Liver (tissue), 9 donors: ENCODE results near the gene TAF13. TPM values are rescaled to one million over a fixed set of nuclear protein-coding genes. Genes with fewer than 3 reads are reported as not detected.

ENCODE experiments used
- DNase-seq: peaks from one replicate; pipeline ENCODE4 v3.0.0-alpha.2; 2017; ENCODE audit warnings: low spot score
- H3K27ac ChIP-seq, 2 donors: one replicate each; pipeline ENCODE4 v1.7.0; 2013; ENCODE audit warnings: inconsistent platforms in 2 of 2, low read length in 2 of 2, control low read depth in 1 of 2, low read depth in 1 of 2, mild to moderate bottlenecking in 1 of 2
- H3K27me3 ChIP-seq, 4 donors: one replicate each; pipeline versions ENCODE4 v1.6.1 to v1.7.0; 2013; ENCODE audit warnings: low read length in 3 of 4, inconsistent platforms in 1 of 4, mild to moderate bottlenecking in 1 of 4, moderate library complexity in 1 of 4; ENCODE audit not compliant: control insufficient read depth in 4 of 4, insufficient read depth in 4 of 4
- H3K36me3 ChIP-seq, 4 donors: one replicate each; pipeline versions ENCODE4 v1.6.1 to v1.7.0; 2013; ENCODE audit warnings: low read length in 3 of 4, mild to moderate bottlenecking in 3 of 4, low read depth in 1 of 4, moderate library complexity in 1 of 4; ENCODE audit not compliant: control insufficient read depth in 4 of 4, insufficient read depth in 3 of 4
- H3K4me1 ChIP-seq, 4 donors: one replicate each; pipeline versions ENCODE4 v1.6.1 to v1.7.0; 2013; ENCODE audit warnings: low read length in 3 of 4, mild to moderate bottlenecking in 3 of 4, moderate library complexity in 1 of 4; ENCODE audit not compliant: control insufficient read depth in 4 of 4, insufficient read depth in 4 of 4
- H3K4me3 ChIP-seq, 3 donors: one replicate each; pipeline versions ENCODE4 v1.6.1 to v1.7.0; 2013; ENCODE audit warnings: low read length in 3 of 3, control low read depth in 1 of 3, low read depth in 1 of 3, mild to moderate bottlenecking in 1 of 3
- H3K9ac ChIP-seq, 2 donors: one replicate each; pipeline ENCODE4 v1.7.0; 2013; ENCODE audit warnings: low read length in 2 of 2, mild to moderate bottlenecking in 2 of 2, moderate library complexity in 2 of 2, control low read depth in 1 of 2, low read depth in 1 of 2
- H3K9me3 ChIP-seq, 4 donors: one replicate each; pipeline versions ENCODE4 v1.6.1 to v1.7.0; 2013; ENCODE audit warnings: low read length in 3 of 4; ENCODE audit not compliant: control insufficient read depth in 4 of 4
- ATF3 ChIP-seq: IDR thresholded peaks from 2 replicates; pipeline ENCODE4 v1.6.1; 2016; ENCODE audit warnings: antibody characterized with exemption
- CTCF ChIP-seq: fragments of 150-350 bp; IDR thresholded peaks from 2 replicates; pipeline ENCODE4 v1.5.1; 2017; ENCODE audit warnings: improper control_type of control experiment, low read depth, low read length; ENCODE audit not compliant: missing input control
- FOXA2 ChIP-seq: IDR thresholded peaks from 2 replicates; pipeline ENCODE4 v1.6.1; 2016; ENCODE audit warnings: antibody characterized with exemption
- GABPA ChIP-seq, 2 donors: IDR thresholded peaks in 1 of 2; conservative IDR thresholded peaks in 1 of 2; 2 replicates each; pipeline ENCODE4 v1.6.1; 2016; ENCODE audit warnings: antibody characterized with exemption in 2 of 2, mild to moderate bottlenecking in 1 of 2, moderate library complexity in 1 of 2
- HNF4A ChIP-seq, 2 donors: conservative IDR thresholded peaks; 2 replicates each; pipeline ENCODE4 v1.6.1; 2016; ENCODE audit warnings: antibody characterized with exemption in 2 of 2, mild to moderate bottlenecking in 2 of 2
- MAX ChIP-seq: IDR thresholded peaks from 2 replicates; pipeline ENCODE4 v1.6.1; 2016; ENCODE audit warnings: antibody characterized with exemption
- RAD21 ChIP-seq, 2 donors: IDR thresholded peaks; 2 replicates each; pipeline ENCODE4 v1.6.1; 2016; ENCODE audit warnings: antibody characterized with exemption in 2 of 2, mild to moderate bottlenecking in 2 of 2
- REST ChIP-seq: IDR thresholded peaks from 2 replicates; pipeline ENCODE4 v1.6.1; 2016; ENCODE audit warnings: antibody characterized with exemption, mild to moderate bottlenecking
- TAF1 ChIP-seq: conservative IDR thresholded peaks from 2 replicates; pipeline ENCODE4 v1.6.1; 2016; ENCODE audit warnings: antibody characterized with exemption, mild to moderate bottlenecking
- YY1 ChIP-seq: IDR thresholded peaks from 2 replicates; pipeline ENCODE4 v1.6.1; 2016; ENCODE audit warnings: antibody characterized with exemption, mild to moderate bottlenecking
- ZBTB33 ChIP-seq: IDR thresholded peaks from 2 replicates; pipeline ENCODE4 v1.6.1; 2016; ENCODE audit warnings: antibody characterized with exemption
- WGBS: extraction: QIAGEN DNeasy Blood & Tissue Kit; methylation state at CpG from one replicate; pipeline ENCODE4 v1.1.7; 2013; 5-methylcytosine and 5-hydroxymethylcytosine counted together
- polyA plus RNA-seq, 2 donors: library from polyadenylated mRNA; stranded (reverse) in 1 of 2; unstranded in 1 of 2; fragments of 200-250 nt in 1 of 2; fragments of >200 nt in 1 of 2; fragmentation: Nextera tagmentation in 1 of 2; extraction: Ambion mirVana in 1 of 2; gene quantifications; one replicate each; pipeline versions ENCODE4 v1.2.1 to v1.2.3, GENCODE V29; 2013 to 2015
- total RNA-seq, 2 donors: library from RNA; depleted of rRNA; stranded (reverse); fragments of >200 nt; gene quantifications; one replicate each; pipeline ENCODE4 v1.2.3, GENCODE V29; 2014
- donor health status: healthy.
- donor health status: healthy.
- donor health status: healthy.
- donor health status: healthy.
- donor health status: healthy.

Gene TAF13
- total and polyA plus RNA-seq, 4 donors = 17.9 to 31.7 (median 20.2) TPM

GRCh38 chr1:109091839-109092193 lies 16.0 kb upstream of the TAF13 start:
- Histone ChIP-seq H3K27ac (peak overlapping the region; percentile 99 to 100), H3K27me3 (no peaks in the 10 kb centered on the region), H3K9ac (peak overlapping the region; percentile 82 to 99), H3K9me3 (no peaks in the 10 kb centered on the region), H3K4me3 (peak overlapping the region; percentile 71 to 95 (median 73)), H3K36me3 (peaks cover 0 to 16% (median 8%) of the 10 kb centered on the region in 4 donors), H3K4me1 (peaks cover 3 to 30% (median 24%) of the 10 kb centered on the region in 4 donors)
- WGBS = 0% methylated on average over 1 of the region's 1 CpG
- TF ChIP-seq YY1 = peak; percentile 61
- no peak for TF ChIP-seq CTCF
- no peak for DNase-seq

GRCh38 chr1:109091078-109091838 lies 15.5 kb upstream of the TAF13 start:
- DNase-seq = no peak
- peak overlapping the region; percentile 71 to 95 (median 73) for H3K4me3 ChIP-seq
- H3K9ac ChIP-seq = peak overlapping the region; percentile 82 to 99
- H3K27ac ChIP-seq = peak overlapping the region; percentile 99 to 100
- TF ChIP-seq CTCF (no peak), TAF1 (peak; percentile 4), HNF4A (conservative IDR thresholded peaks at IDR 0.05) (no peak), RAD21 (IDR thresholded peaks at IDR 0.05) (no peak), ATF3 (no peak), MAX (peak; percentile 9), GABPA (IDR thresholded peaks at IDR 0.05 in 1 of 2, conservative IDR thresholded peaks at IDR 0.05 in 1 of 2) (no peak), YY1 (no peak), FOXA2 (no peak), ZBTB33 (no peak), REST (no peak)
- WGBS = 4% methylated on average over 13 of the region's 13 CpGs
- H3K27me3 ChIP-seq = no peaks in the 10 kb centered on the region
- H3K4me1 ChIP-seq = peaks cover 3 to 30% (median 24%) of the 10 kb centered on the region in 4 donors
- peaks cover 0 to 12% (median 8%) of the 10 kb centered on the region in 4 donors for H3K36me3 ChIP-seq
- H3K9me3 ChIP-seq = no peaks in the 10 kb centered on the region
